Peyer's patch (tissue), 4 donors: ENCODE measurements around the gene NFS1.

Experiments
- CTCF ChIP-seq, 6 experiments: fragments of 450-650 bp in 4 of 6; fragments of 200-600 bp in 2 of 6; sonication (generic) in 1 of 6; IDR thresholded peaks; one replicate each; pipeline ENCODE4 v1.5.1; 2017 to 2019; ENCODE audit warnings: antibody characterized with exemption in 6 of 6, mild to moderate bottlenecking in 3 of 6, moderate library complexity in 1 of 6
- POLR2A ChIP-seq, 2 donors: fragments of 450-650 bp; IDR thresholded peaks; one replicate each; pipeline ENCODE4 v1.5.1; 2017; ENCODE audit warnings: antibody characterized with exemption in 2 of 2, mild to moderate bottlenecking in 2 of 2, moderate library complexity in 2 of 2

GRCh38 chr20:35650632-35651031 is 48.5 kb downstream of the NFS1 start:
- TF ChIP-seq CTCF (IDR thresholded peaks at IDR 0.05): no peak
- TF ChIP-seq POLR2A (IDR thresholded peaks at IDR 0.05): no peak
